Gastrocnemius medialis (tissue), 4 donors: ENCODE results near the gene GRID1. TPM values are rescaled to one million over a fixed set of nuclear protein-coding genes. Genes with fewer than 3 reads are reported as not detected.

Source experiments
- ATAC-seq, 2 donors: fragments of 150-250 bp; one replicate each; pipeline ENCODE4 v1.9.1; 2016
- DNase-seq, 2 donors: peaks; one replicate each; pipeline ENCODE4 v3.0.0-alpha.2; 2019
- H3K27ac ChIP-seq, 4 donors: fragments of 200-600 bp; sonication (generic); 1 replicate in 1 of 4; 2 replicates in 3 of 4; pipeline ENCODE4 v1.5.1; 2016 to 2018; ENCODE audit warnings: mild to moderate bottlenecking in 2 of 4, moderate library complexity in 1 of 4
- H3K27me3 ChIP-seq, 3 donors: fragments of 200-600 bp; sonication (generic) in 2 of 3; 1 replicate in 1 of 3; 2 replicates in 2 of 3; pipeline versions ENCODE4 v1.5.1 to v1.6.0; 2016 to 2019; ENCODE audit warnings: mild to moderate bottlenecking in 1 of 3, moderate library complexity in 1 of 3
- H3K36me3 ChIP-seq, 2 donors: fragments of 200-600 bp; sonication (generic) in 1 of 2; one replicate each; pipeline ENCODE4 v1.5.1; 2017 to 2018
- H3K4me1 ChIP-seq, 2 donors: fragments of 200-600 bp; sonication (generic) in 1 of 2; one replicate each; pipeline ENCODE4 v1.5.1; 2016 to 2017; ENCODE audit warnings: mild to moderate bottlenecking in 2 of 2
- H3K4me3 ChIP-seq, 4 donors: fragments of 200-600 bp; sonication (generic) in 3 of 4; 1 replicate in 1 of 4; 2 replicates in 3 of 4; pipeline ENCODE4 v1.5.1; 2016 to 2019; ENCODE audit warnings: mild to moderate bottlenecking in 2 of 4
- H3K9me3 ChIP-seq, 3 donors: fragments of 200-600 bp; sonication (generic) in 2 of 3; 1 replicate in 1 of 3; 2 replicates in 2 of 3; pipeline ENCODE4 v1.5.1; 2016 to 2019
- POLR2A ChIP-seq, 2 donors: fragments of 450-650 bp; IDR thresholded peaks; one replicate each; pipeline ENCODE4 v1.6.1; 2017; ENCODE audit warnings: antibody characterized with exemption in 2 of 2, mild to moderate bottlenecking in 2 of 2, moderate library complexity in 2 of 2
- in situ Hi-C, 4 donors: fragments of 200-750 bp; cut with MboI; loops; one replicate each; pipeline versions ENCODE4 v1.15.0 to v1.8.0; 2017; ENCODE audit warnings: low sequenced_read_pairs in 4 of 4
- intact Hi-C: fragments of 100-400 bp; cut with DNase I; formaldehyde crosslinking; loops from one replicate; pipeline ENCODE4 v1.15.1; 2023; ENCODE audit warnings: low total_unique reads
- total RNA-seq, 4 donors: library from RNA; depleted of rRNA; stranded (reverse); fragments of >200 nt; gene quantifications; one replicate each; pipeline versions ENCODE4 v1.1.0 to v1.2.3, GENCODE V29; 2016
- TF ChIP-seq, protein P1 (sequence below), 5 experiments: fragments of 450-650 bp in 3 of 5; fragments of 200-600 bp in 2 of 5; sonication (generic) in 2 of 5; IDR thresholded peaks in 4 of 5; conservative IDR thresholded peaks in 1 of 5; 1 replicate in 4 of 5; 2 replicates in 1 of 5; pipeline ENCODE4 v1.5.1; 2016 to 2019; ENCODE audit warnings: antibody characterized with exemption in 5 of 5, mild to moderate bottlenecking in 3 of 5, moderate library complexity in 3 of 5

Gene GRID1
- total RNA-seq, 4 donors from 2014 or later, result 0.17 to 1.4 (median 0.79) TPM

DNA sequence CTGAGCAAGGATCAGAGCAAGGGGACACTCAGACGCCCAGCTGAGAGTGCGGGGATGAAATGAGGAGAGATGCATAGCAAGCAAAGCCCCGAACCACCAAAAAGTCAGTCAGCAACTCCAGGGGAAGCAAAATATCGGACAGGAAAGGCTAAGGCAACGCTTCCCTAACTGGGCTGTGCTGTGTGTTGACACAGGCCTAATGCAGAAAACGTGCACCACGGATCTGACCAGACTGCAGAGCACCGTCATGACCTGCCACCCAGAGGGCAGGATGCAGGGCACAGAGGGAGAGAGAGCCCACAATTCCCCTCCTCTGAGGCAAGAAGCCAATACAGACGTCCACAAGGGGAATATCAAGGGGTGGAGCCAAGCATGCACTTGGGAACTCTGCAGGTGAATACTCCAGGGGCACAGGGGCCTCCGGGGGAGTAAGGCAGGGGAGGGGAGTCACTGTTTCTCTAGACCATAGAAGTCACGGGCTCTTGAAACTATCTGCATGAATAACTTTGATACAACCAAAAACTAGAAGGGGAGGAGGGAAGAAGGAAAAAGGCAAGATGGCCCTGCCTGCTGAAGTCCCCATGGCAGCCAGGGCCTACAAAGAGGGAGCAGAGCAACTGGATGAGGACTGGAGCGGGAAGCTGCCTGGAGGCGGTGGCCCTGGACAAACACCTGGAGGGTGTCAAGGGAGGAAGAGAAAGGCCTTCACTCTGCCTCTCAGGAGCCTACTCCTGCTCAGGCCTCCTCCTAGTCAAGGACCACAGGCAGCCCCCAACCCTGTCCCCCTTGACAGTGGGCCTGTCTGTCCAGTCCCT is 26.2 kb downstream of the GRID1 start:
- H3K27me3 ChIP-seq, result peaks cover 0 to 5% (median 2%) of the 10 kb centered on the region in 3 donors
- no peaks in the 10 kb centered on the region for H3K9me3 ChIP-seq
- H3K4me3 ChIP-seq, result no peak overlapping the region
- DNase-seq (no peak), ATAC-seq (no peak)
- intact Hi-C loops (no loop called here), in situ Hi-C loops (no loop called here)
- no peaks in the 10 kb centered on the region for H3K36me3 ChIP-seq
- no peak overlapping the region for H3K27ac ChIP-seq
- TF ChIP-seq, protein P1, sequence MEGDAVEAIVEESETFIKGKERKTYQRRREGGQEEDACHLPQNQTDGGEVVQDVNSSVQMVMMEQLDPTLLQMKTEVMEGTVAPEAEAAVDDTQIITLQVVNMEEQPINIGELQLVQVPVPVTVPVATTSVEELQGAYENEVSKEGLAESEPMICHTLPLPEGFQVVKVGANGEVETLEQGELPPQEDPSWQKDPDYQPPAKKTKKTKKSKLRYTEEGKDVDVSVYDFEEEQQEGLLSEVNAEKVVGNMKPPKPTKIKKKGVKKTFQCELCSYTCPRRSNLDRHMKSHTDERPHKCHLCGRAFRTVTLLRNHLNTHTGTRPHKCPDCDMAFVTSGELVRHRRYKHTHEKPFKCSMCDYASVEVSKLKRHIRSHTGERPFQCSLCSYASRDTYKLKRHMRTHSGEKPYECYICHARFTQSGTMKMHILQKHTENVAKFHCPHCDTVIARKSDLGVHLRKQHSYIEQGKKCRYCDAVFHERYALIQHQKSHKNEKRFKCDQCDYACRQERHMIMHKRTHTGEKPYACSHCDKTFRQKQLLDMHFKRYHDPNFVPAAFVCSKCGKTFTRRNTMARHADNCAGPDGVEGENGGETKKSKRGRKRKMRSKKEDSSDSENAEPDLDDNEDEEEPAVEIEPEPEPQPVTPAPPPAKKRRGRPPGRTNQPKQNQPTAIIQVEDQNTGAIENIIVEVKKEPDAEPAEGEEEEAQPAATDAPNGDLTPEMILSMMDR (IDR thresholded peaks at IDR 0.05 in 4 of 5, conservative IDR thresholded peaks at IDR 0.05 in 1 of 5), result no peak
- no peak for TF ChIP-seq POLR2A (IDR thresholded peaks at IDR 0.05)
- H3K4me1 ChIP-seq, result no peaks in the 10 kb centered on the region

DNA sequence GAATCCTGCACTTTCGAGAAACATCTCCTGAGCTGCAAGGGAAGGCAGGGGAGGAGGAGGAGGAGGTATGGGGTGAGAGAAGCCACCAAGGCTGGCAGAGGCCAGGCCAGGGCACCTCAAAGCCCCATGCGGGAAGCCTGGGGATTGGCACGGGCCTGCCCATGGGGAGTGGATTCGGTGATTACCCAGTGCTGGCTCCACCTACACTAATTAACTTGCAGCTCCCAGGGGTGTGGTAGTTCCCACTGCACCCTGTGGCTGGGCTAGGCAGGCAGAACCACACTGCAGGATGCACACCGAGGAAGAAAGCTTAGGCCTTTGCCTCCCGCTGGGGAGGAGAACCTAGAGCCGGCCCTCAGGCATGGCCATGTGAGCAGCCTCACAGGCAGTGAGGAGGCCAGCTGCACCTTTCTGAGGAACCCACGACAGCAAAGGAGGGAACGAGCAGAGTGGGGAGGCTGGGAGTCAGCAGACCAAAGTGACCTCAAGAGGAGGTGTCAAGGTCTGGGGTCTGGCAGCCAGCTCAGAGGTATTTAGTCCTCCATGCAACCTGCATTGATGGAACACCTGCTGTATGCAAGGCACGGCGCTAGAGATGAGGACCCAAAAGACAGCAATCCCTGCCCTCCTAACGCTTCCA is 27.2 kb downstream of the GRID1 start:
- no peaks in the 10 kb centered on the region for H3K9me3 ChIP-seq
- H3K27ac ChIP-seq, result no peak overlapping the region
- in situ Hi-C loops (no loop called here), intact Hi-C loops (no loop called here)
- TF ChIP-seq POLR2A (IDR thresholded peaks at IDR 0.05), result no peak
- TF ChIP-seq, protein P1 (IDR thresholded peaks at IDR 0.05 in 4 of 5, conservative IDR thresholded peaks at IDR 0.05 in 1 of 5), result no peak
- no peaks in the 10 kb centered on the region for H3K36me3 ChIP-seq
- ATAC-seq (no peak), DNase-seq (no peak)
- no peak overlapping the region for H3K4me3 ChIP-seq
- no peaks in the 10 kb centered on the region for H3K4me1 ChIP-seq
- peaks cover 0 to 3% (median 2%) of the 10 kb centered on the region in 3 donors for H3K27me3 ChIP-seq

GRCh38 chr10:86337121-86337601 is 29.4 kb downstream of the GRID1 start:
- in situ Hi-C loops (no loop called here), intact Hi-C loops (no loop called here)
- ATAC-seq (no peak), DNase-seq (no peak)
- no peak overlapping the region for H3K27ac ChIP-seq
- H3K9me3 ChIP-seq, result no peaks in the 10 kb centered on the region
- peaks cover 0 to 2% (median 0%) of the 10 kb centered on the region in 3 donors for H3K27me3 ChIP-seq
- H3K4me3 ChIP-seq, result no peak overlapping the region
- H3K36me3 ChIP-seq, result no peaks in the 10 kb centered on the region
- H3K4me1 ChIP-seq, result no peaks in the 10 kb centered on the region
- TF ChIP-seq, protein P1 (IDR thresholded peaks at IDR 0.05 in 4 of 5, conservative IDR thresholded peaks at IDR 0.05 in 1 of 5), result no peak
- TF ChIP-seq POLR2A (IDR thresholded peaks at IDR 0.05), result no peak

- intact Hi-C loops, result no loop called here
- in situ Hi-C loops, result no loop called here
- H3K27me3 ChIP-seq, result peaks cover 0 to 2% (median 0%) of the 10 kb centered on the region in 3 donors
Measured at GRCh38 chr10:86336341-86336740, 30.3 kb downstream of the GRID1 start.

More at GRCh38 chr10:86336341-86336740, 30.3 kb downstream of the GRID1 start:
- ATAC-seq (no peak), DNase-seq (no peak)
- no peak for TF ChIP-seq POLR2A (IDR thresholded peaks at IDR 0.05)
- TF ChIP-seq, protein P1 (IDR thresholded peaks at IDR 0.05 in 4 of 5, conservative IDR thresholded peaks at IDR 0.05 in 1 of 5), result no peak
- H3K27ac ChIP-seq, result no peak overlapping the region
- H3K4me3 ChIP-seq, result no peak overlapping the region
- H3K36me3 ChIP-seq, result no peaks in the 10 kb centered on the region
- no peaks in the 10 kb centered on the region for H3K4me1 ChIP-seq
- H3K9me3 ChIP-seq, result no peaks in the 10 kb centered on the region
